ENCODE data around the gene RAB11FIP4.

The RAB11FIP4 gene

DNA sequence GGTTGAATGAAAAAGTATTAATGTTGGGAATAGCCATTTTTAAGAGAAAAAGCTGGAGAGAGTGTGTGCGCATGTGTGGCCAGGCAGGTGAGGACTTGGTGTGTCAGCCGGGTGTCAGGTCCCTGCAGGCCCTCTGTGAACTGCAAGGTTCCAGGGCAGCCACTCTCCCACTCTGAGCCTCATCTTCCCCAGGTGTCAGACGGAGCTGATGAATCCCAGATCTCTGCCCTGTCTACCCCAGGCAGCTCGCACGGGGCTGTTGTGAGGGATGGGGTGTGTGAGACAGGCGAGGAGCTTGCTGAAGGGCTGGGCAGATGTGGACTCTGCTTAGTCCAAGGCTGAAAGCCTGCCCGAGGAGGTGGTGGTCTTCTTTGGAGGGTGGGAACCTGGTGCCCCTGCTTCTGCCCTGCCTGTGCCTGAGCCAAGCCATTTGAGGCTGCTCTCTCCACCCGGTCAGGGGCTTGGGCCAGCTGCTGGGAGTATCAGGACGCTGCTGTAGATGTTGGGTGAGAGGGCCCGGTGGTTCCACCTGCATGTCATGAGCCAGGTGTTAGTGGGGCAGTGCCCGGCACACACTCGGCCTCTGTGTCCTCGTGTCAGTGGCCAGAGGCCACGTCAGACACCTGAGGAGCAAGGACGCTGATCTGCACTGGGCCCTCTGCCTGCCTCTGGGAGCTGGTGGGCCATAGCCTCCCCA is 122.4 kb downstream of the RAB11FIP4 start:
- TF ChIP-seq, protein P1, sequence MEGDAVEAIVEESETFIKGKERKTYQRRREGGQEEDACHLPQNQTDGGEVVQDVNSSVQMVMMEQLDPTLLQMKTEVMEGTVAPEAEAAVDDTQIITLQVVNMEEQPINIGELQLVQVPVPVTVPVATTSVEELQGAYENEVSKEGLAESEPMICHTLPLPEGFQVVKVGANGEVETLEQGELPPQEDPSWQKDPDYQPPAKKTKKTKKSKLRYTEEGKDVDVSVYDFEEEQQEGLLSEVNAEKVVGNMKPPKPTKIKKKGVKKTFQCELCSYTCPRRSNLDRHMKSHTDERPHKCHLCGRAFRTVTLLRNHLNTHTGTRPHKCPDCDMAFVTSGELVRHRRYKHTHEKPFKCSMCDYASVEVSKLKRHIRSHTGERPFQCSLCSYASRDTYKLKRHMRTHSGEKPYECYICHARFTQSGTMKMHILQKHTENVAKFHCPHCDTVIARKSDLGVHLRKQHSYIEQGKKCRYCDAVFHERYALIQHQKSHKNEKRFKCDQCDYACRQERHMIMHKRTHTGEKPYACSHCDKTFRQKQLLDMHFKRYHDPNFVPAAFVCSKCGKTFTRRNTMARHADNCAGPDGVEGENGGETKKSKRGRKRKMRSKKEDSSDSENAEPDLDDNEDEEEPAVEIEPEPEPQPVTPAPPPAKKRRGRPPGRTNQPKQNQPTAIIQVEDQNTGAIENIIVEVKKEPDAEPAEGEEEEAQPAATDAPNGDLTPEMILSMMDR (IDR thresholded peaks at IDR 0.05; ENCODE audit: insufficient read depth, low read length): no peak
- TF ChIP-seq POLR2AphosphoS5 (IDR thresholded peaks at IDR 0.05; ENCODE audit: low read depth): no peak
- no peak for TF ChIP-seq SPI1 (IDR thresholded peaks at IDR 0.05; ENCODE audit: borderline replicate concordance, low read depth)
- no peak for TF ChIP-seq REST (IDR thresholded peaks at IDR 0.05; ENCODE audit: insufficient replicate concordance, low read depth)
- TF ChIP-seq GABPA (IDR thresholded peaks at IDR 0.05; ENCODE audit: low read depth): no peak
- no peaks in the 10 kb centered on the region for H3K27me3 ChIP-seq (ENCODE audit: insufficient read depth, poor library complexity, severe bottlenecking)

DNA sequence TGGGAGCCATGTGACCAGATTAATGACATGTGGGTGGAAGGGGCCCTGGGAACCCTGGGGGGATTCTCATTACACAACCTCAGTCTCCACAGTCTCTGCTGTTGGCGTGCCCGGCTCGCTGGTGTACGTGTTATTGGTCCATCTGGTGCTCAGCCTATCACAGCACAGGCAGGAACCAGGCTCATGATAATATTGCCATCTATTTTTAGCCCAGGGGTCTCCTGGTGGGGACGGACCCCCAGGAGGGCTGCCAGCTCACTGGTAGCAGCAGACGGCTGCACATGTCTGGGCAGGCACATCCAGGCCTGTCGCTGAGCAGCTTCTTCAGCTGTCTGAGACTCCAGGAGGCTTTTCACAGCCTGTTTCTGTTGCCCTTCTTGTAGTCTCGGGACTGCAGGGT is 123.8 kb downstream of the RAB11FIP4 start:
- TF ChIP-seq SPI1 (IDR thresholded peaks at IDR 0.05; ENCODE audit: borderline replicate concordance, low read depth) (no peak), POLR2AphosphoS5 (IDR thresholded peaks at IDR 0.05; ENCODE audit: low read depth) (no peak), REST (IDR thresholded peaks at IDR 0.05; ENCODE audit: insufficient replicate concordance, low read depth) (no peak), GABPA (IDR thresholded peaks at IDR 0.05; ENCODE audit: low read depth) (no peak)
- TF ChIP-seq, protein P1 (IDR thresholded peaks at IDR 0.05; ENCODE audit: insufficient read depth, low read length): no peak
- no peak for DNase-seq (ENCODE audit: low read depth in 1 of 2, low spot score in 1 of 2)
- H3K4me3 ChIP-seq (replicated peaks; ENCODE audit: insufficient read depth, low read length): no peak overlapping the region
- no peaks in the 10 kb centered on the region for H3K27me3 ChIP-seq (ENCODE audit: insufficient read depth, poor library complexity, severe bottlenecking)
- no peak overlapping the region for H3K27ac ChIP-seq (replicated peaks)

More for the DNA sequence above, 122.4 kb downstream of the RAB11FIP4 start:
- Histone ChIP-seq H3K27ac (replicated peaks) (no peak overlapping the region), H3K4me3 (replicated peaks; ENCODE audit: insufficient read depth, low read length) (no peak overlapping the region)
- no peak for DNase-seq (ENCODE audit: low read depth in 1 of 2, low spot score in 1 of 2)

DNA sequence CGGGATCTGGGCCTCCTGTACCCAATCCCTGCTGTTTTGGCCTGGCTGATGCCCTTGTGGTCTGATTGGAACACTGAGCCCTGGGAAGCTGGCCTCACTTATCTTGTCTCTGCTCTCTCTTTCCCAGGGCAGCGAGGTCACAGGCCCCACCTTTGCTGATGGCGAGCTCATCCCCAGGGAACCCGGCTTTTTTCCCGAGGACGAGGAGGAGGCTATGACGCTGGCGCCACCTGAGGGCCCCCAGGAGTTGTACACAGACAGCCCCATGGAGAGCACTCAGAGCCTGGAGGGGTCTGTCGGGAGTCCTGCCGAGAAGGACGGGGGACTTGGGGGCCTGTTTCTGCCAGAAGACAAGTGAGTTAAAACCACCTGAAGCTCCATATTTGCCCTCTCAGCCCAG is 126.0 kb downstream of the RAB11FIP4 start:
- no peak for DNase-seq (ENCODE audit: low read depth in 1 of 2, low spot score in 1 of 2)
- TF ChIP-seq POLR2AphosphoS5 (IDR thresholded peaks at IDR 0.05; ENCODE audit: low read depth) (no peak), SPI1 (IDR thresholded peaks at IDR 0.05; ENCODE audit: borderline replicate concordance, low read depth) (no peak), REST (IDR thresholded peaks at IDR 0.05; ENCODE audit: insufficient replicate concordance, low read depth) (no peak)
- TF ChIP-seq, protein P1 (IDR thresholded peaks at IDR 0.05; ENCODE audit: insufficient read depth, low read length): no peak
- Histone ChIP-seq H3K27me3 (ENCODE audit: insufficient read depth, poor library complexity, severe bottlenecking) (no peaks in the 10 kb centered on the region), H3K27ac (replicated peaks) (no peak overlapping the region), H3K4me3 (replicated peaks; ENCODE audit: insufficient read depth, low read length) (no peak overlapping the region)
